Activated naive CD8-positive, alpha-beta T cell treated with anti-CD3 and anti-CD28 coated beads, Interleukin-2, amount 50 U/mL, for 16 hours (primary cell): ENCODE data around the gene CFAP157.

Experiments used
- DNase-seq: peaks from one replicate; pipeline ENCODE4 v3.0.0-alpha.2; 2020; ENCODE audit warnings: low read depth, low spot score

CFAP157 gene

DNA sequence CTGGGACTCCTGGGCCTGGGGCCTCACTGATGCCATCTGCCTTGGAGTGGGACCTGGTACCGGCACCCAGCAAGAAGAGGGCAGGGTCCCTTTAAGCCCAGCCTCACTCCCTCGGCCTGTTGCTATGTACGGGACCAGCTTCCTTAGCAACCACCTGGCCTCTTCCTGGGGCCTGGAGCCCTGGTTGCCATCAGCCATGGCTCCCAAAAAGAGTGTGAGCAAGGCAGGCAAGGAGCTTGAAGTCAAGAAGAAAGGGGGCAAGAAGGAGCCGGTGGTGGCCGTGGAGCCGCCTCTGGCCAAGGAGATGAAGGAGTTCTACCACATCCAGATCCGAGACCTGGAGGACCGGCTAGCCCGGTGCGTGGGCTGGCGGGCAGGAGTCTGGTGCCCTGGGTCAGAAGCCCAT lies at the start of gene CFAP157:
Gene CFAP157 (plus strand): TSS at position 153 of the 406 bp plus-strand sequence. CDS start 44 bp downstream, at position 197.
- DNase-seq = no peak

DNA sequence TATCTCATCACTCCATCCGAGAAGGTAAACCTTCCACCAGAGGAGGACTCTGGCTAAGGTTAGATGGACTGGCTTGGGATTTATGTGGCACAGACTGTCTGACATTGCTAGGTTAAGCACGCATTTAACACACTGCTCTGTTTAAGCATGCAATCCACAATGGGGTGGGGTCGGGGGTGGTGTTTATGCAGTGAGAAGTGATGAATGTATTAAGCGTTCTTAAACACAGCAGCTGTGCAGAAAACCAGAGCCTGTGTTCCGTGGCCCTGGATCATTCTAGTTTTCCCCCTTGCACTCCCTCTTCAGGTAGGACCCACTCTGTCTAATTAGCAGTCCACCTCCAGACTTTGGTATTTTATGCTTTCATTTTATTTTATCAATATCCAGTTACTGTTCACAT lies 48.4 kb upstream of the CFAP157 start:
- DNase-seq = no peak

DNA sequence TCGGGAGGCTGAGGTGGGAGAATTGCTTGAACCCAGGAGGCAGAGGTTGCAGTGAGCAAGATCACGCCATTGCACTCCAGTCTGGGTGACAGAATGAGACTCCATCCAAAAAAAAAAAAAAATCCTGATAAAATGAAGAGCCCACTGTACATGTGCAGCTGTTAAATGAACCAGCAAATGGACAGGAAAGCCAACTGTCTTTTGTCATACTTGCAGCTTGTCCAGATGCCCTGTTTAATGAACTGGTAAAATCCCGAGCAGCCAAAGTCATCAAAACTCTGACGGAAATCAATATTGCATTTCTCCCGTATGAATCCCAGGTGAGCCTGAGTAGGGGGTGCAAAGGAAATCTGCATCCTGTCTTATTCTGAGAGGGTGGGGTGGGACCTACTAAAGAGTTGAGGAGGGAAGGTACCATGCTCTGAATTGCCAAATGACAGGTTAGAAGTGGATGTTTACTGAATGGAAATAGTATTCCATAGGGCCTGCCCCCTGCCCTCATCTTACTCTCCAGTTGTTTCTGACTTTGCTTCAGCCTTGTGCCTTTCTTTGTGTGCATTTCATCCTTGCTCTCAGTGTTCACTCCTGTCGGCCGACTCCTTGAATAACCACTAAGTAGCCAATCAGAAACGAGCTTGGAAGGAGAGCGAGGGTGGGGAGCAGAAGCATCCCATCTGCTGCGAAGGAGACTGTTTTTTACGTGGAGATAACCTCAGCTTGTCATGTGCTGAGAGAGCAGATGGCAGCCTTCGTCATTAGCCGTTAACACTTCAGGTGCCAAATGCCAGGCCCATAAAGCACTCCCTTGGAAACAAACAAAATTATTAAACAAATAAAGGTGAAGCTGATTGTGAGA lies 45.7 kb upstream of the CFAP157 start:
- DNase-seq = no peak

DNA sequence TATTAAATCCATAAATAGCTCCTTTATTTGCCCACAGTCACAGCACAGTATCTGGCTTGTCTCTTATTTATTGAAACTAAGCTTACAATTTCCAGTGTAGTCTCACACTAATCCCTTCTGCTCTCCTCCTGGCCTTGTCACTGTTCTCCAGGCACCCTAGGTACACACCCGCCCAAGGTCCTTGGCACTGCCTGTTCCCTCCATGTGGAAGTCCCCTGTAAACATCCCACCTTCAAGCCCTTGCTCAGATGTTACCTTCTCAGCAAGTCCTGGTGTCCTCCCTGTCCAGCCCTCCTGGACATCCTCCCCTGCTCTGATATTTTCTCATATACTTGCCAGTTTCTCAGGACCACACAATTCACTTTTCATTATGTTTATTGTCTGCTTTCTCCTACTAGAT lies 44.2 kb upstream of the CFAP157 start:
- no peak for DNase-seq

DNA sequence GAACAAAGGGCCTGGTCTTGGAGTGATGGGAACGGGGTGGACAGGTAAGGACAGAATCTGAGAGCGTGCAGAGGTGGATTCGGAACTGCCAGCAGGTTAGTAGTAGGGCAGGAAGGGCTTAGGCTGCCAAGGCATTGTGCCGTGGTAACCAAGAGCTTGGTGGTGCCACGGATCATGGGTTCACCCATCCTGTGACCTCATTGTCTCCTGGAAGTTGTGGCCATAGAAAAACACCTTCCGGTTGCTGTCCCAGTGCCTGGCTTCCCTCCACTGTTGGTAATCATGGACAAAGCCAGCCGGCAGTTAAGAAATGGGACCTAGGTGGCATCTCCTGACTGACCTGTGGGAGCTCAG lies 42.5 kb upstream of the CFAP157 start:
- DNase-seq = no peak

DNA sequence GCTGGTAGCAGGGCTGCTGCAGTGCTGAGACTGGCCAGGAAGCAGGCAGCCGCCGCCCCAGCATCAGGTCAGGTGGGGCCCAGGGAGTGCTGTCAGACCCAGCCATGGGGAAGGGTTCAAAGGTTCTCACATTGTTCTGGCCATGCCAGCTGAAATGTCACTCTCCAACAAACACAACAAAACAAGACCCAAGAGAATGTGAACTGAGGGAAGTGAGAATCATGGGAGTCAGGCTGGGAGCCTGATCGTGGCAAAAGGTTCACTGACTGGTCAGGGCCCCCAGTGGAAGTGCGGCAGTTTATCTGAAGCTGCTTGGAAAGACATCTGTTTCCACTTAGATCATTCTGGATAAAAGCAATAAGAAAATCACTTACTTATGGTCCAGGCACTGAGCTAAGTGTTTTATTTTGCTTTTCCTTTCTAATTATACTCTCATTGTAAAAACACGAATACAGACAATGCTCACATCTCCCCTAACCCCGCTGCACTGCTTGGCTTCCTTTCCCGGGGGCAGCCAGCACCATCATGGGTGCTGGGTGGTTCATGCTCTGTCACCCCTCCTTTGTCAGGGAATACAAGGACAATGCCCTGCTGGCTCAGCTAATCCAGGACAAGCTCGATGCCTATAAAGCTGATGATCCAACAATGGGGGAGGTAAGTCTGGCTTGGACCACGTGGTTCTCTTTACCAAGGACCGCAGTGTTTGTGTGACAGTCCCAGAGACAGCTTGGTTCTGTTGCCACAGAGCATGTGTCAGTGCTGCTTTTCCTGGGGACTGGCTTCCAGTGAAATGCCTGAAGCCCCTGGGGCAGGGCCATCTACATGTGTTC lies 41.9 kb upstream of the CFAP157 start:
- DNase-seq = no peak

DNA sequence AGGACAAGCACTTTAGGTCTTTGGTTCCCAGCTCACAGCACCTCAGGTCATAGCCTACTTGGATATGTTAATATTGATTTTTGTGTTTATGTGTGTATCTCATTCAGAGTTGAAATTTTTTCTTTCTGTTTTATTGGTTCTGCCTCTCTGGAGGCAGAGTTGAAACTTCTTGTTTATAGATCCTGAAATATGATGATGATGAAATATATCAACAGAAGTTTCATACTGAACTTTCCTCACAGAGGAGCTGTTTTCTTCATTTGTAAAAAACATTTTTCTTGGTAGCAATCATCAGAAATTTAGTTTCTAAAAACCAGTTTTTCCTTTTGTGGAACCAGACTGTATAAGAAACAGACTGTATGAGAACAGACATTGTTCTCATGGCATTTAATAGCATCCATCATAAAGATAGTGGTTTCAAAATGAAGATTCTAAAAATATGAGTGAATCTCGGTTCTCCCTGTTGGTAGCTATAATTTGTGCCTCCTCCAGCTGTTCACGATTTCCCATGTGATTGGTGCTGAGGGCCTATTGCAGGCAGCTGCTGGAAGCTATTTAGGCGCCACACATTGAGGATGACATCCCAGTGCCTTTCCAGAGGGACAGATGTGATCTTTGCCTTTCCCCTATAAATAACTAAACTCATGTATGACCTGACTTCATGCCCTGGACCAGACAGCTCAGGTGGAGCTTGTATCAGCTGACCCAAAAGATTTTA lies 39.5 kb upstream of the CFAP157 start:
- DNase-seq = no peak

DNA sequence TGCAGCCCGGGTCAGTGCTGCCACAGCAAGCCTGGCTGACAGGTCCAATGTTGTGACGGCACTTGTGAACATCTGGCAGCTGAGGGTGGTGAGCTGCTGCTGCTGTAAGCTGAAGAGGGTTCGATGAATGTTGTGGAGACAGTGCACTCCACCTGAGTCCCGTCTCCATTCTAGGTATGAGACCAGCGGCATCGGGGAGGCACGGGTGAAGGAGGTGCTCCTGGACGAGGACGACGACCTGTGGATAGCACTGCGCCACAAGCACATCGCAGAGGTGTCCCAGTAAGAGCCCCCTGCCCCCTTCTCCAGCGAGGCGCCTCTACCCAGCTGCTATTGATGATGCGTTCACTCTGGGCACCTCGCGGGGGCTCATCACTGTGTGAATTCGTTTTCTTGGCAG lies 38.9 kb upstream of the CFAP157 start:
- DNase-seq = no peak

DNA sequence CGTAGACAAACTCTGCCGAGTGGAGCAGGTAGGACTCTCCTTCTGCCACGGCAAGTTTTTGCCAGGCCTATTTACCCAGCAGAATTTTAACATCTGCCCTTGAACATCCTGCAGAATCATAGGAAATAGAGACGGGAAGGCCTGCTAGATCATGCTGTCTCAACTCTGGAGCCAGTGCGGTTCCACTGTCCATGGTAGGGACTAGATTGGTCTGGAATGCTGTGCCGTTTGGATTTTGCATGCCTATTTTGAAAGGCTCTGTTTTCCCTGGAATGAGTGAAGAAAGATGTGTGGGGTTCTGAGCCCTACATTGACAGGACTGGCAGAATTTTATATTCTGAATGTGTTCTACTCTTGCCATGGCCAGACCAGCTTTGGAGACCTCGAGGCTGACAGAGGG lies 33.6 kb upstream of the CFAP157 start:
- DNase-seq = no peak

DNA sequence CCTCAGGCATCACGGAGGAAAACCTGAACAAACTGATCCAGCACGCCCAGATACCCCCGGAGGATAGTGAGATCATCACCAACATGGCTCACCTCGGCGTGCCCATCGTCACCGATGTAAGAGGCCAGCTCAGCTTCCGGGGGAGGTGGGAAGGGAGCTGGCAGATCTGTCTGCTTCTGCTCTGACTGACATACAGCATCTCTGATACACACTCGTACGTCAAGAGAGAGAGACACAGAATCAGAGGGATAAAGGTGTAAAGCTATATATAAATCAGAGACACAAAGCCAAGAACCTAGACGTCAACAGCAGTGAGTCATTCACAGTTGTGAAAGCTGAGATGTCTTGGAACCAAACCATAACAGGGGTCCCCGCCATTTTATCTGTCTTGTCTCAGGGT lies 30.1 kb upstream of the CFAP157 start:
- no peak for DNase-seq

DNA sequence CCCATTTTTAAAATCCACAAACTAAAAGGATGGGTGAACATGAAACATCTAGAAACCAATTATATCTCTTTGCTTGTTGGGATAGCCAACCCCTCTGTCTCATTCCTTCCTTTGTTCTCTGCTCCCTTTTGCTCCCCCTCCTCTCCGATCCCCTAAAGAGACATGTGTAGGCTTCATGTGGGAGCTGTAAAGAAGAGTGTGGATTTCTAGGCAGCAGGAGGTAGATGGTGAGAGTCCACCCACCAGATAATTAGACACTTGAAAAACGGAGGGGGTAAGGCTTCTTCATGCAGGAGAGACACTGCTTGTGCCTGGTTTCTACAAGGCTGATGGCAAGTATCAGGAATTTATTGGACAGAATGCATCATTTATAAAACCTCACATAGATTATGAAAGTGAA lies 27.3 kb upstream of the CFAP157 start:
- DNase-seq = no peak

DNA sequence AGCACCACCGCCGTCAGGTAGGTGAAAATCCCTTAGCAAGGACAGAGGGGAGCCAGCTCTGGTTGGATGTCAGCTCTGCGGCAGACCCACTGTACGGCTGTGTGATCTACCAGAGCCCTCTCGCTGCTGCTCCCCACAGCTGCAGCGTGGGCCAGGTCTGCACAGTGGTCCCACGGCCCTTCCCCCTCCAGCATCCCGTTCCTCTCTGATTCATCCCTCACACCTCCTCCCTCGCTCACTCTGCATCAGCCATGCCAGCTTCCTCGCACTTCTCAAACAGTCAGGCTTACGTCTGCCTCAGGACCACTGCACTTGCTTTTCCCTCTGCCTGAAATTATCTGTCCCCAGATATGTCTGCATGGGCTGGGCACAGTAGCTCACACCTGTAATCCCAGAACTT lies 26.6 kb upstream of the CFAP157 start:
- DNase-seq = no peak

DNA sequence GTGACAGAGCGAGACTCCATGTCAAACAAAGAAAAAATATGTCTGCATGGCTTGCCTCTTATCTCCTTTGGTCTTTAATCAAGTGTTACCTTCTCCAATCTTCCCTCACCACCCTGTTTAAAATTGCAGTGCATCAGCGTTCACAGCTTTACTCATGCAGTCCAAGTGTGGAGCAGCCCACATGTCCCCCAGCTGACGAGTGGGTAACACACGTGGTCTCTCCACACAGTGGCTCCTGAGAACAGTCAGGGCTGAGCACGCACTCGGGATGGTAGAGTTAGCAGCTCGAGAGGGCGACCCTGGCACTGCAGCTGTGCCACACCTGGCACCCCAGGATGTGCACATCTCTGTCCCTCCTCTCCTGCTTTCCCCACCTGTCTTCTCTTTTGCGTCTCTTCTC lies 25.9 kb upstream of the CFAP157 start:
- no peak for DNase-seq

DNA sequence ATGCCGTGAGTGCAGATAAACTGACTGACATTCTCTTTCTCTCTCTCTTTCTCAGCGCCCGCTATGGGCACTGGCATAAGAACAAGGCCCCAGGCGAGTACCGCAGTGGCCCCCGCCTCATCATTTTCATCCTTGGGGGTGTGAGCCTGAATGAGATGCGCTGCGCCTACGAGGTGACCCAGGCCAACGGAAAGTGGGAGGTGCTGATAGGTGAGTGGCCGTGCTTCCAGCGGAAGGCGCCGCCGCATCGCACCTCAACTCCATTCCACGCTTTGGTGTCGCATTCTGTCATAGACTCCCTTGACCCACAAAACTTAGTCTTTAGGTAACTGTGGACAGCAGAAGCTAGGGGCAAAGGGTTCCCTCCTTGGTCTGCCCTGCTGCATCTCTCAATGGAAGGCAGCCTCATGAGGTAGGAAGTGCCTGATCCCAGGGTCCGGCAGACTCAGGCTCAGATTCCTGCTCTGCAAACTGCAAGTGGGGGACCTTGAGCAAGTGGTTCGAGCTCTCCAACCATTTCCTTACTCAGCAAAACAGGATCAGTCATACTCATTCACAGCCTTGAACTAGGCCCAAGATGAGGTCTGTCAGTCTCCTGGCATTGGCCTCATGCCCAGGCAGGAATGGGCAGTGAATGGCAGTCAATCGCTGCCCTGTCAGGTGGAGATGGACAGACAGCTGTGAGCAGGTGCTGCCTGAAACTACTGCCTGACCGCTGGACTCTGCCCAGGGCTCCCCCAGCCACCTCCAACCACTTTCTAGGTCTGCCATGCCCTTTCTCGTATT lies 24.2 kb upstream of the CFAP157 start:
- DNase-seq = no peak

DNA sequence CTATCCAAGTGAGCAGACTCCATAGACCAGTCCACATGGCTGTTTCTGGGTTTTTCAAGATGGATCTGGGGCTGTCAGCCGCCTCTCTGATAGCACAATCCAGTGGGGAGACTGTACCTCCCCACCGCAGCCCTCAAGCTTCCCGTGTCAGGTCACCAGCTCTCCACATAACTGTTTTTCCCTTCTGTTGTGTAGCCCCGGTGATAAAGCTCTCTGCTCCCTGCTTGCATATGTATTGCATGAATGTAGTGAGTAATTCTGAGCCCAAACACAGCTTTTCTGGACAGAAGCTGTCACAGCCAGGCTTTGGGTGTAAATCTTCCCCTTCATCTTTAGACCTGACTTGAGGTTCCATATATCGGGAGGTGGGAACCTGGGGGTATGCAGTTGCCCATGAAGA lies 23.1 kb upstream of the CFAP157 start:
- no peak for DNase-seq

DNA sequence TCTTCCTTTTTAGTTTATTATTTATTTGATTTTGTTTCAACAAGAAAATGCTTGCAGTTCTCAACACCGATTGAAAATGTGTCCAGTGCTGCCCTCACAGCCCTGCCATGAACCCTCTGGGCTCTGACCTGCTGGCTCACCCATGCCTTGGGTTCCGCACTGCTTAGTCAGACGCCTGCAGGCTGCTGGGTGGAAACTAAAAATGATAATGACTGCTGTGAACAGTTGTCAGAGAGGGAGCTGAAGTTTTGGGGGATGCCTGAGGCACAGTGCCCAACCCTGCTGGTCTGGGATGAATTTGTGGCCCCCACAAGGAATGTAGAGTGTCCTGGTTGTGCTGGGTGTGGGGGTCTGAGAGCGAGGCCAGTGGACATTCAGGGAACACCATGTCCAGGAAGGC lies 22.2 kb upstream of the CFAP157 start:
- DNase-seq = no peak

DNA sequence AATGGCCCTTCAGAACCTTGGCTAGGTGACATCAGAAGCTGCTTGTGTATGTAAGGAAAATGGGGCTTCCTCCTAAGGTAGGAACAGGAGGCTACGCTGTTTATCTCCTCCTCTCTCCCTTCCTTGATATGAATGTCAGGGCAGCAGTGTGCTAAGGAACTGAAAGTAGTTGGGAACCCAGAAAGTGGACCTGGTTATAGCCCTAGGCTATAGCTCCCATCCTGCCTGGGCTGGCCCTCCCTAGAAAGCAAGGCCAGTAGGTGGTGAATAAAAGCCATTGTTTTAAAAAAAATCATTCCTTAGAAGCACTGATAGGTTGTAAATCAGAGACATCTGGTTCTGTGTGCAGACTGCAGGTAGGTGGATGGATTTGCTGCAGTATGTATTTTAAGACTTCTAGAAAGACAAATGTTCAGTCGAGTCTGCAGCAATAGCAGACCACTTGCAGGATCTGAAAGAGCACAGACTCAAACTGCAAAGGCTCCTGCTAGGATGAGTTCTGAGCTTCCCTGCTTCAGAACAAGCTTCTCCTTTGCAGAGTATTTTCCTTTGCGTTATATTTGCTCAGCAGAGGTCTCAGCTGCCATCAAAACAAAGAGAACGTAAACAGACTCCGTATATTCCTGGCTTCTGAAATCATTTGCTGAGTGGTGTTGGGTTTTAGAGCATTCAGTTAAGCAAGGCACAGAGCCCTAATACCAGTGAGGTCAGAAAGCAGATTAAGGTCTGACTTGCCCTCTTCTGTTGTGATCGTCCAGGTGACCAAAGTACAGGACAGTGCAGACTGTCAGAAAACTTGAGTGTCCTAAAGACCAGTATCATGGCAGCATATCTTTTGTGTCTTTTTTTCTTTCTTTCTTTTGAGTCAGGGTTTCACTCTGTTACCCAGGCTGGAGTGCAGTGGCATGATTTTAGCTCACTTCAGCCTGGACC lies 20.1 kb upstream of the CFAP157 start:
- DNase-seq = no peak

DNA sequence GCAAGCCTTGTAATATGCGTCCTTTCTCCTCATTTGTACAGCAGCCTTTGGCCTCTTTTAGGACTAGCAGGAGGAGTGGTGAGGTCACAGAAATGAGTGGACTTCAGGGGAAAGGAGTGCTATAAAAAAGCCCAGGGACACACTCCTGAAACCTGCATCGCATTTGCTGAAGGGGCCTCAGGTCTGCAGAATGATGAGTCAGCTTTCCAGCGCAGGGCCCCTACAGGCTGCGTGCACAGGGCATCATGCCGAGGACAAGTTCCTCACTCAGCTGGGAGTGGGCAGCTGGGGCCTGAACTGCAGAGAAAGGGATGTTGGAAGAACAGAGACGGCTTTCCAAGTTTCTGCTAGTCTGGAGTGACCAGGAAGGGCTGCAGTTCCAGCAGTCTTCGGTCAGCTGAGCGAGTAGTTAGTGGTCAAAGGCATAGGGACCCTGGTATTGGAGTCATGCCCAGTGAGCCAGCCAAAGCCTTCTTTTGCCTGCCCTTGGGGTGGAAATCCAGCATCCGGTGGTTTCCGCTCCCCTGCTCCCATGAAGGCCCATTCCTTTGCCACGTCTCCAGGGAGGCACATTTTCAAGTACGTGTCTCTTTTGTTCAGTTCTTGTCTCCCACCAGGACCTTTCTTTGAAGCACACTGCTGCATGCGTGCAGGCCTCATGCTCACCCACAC lies 17.3 kb upstream of the CFAP157 start:
- DNase-seq = no peak

DNA sequence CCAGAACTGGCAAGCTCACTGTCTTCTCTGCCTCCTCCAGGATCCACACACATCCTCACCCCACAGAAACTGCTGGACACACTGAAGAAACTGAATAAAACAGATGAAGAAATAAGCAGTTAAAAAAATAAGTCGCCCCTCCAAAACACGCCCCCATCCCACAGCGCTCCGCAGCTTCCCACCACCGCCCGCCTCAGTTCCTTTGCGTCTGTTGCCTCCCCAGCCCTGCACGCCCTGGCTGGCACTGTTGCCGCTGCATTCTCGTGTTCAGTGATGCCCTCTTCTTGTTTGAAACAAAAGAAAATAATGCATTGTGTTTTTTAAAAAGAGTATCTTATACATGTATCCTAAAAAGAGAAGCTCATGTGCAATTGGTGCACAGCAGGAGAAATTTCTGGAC lies 16.1 kb upstream of the CFAP157 start:
- DNase-seq = no peak

DNA sequence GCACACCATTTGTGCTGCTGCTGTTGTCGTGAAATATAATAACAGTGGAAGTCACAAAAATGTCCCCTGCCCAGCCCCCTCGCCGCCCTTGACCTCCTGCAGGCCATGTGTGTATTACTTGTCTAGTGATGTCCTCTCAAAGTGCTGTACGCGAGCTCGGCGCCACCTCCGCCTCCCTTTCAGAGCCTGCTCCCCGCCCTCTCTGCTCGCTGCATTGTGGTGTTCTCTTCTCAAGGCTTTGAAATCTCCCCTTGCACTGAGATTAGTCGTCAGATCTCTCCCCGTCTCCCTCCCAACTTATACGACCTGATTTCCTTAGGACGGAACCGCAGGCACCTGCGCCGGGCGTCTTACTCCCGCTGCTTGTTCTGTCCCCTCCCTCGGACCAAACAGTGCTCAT lies 14.7 kb upstream of the CFAP157 start:
- DNase-seq = no peak
